GM12878 (cell line): ENCODE results near the gene RGS6. TPM values are rescaled to one million over a fixed set of nuclear protein-coding genes. Genes with fewer than 3 reads are reported as not detected.

Source experiments
- ATF7 ChIP-seq: fragments of 450-650 bp; IDR thresholded peaks from 2 replicates; pipeline ENCODE4 v1.6.1; 2016; ENCODE audit warnings: low read depth, mild to moderate bottlenecking
- CBX5 ChIP-seq: sonication (generic); IDR thresholded peaks from 2 replicates; pipeline ENCODE4 v1.6.1; 2016; ENCODE audit warnings: low read depth, moderate library complexity, mild to moderate bottlenecking, inconsistent platforms
- CUX1 ChIP-seq: IDR thresholded peaks from 2 replicates; pipeline ENCODE4 v1.6.1; 2012; ENCODE audit warnings: improper control_type of control experiment, low read depth, low read length; ENCODE audit not compliant: insufficient replicate concordance
- ETV6 ChIP-seq, 2 experiments: fragments of 450-650 bp in 1 of 2; IDR thresholded peaks in 1 of 2; conservative IDR thresholded peaks in 1 of 2; 2 replicates each; pipeline ENCODE4 v1.6.1; 2014; ENCODE audit warnings: antibody characterized with exemption in 1 of 2, borderline replicate concordance in 1 of 2, low read depth in 1 of 2, mild to moderate bottlenecking in 1 of 2, moderate library complexity in 1 of 2
- HDAC2 ChIP-seq: fragments of 200-600 bp; sonication (generic); IDR thresholded peaks from 2 replicates; pipeline ENCODE4 v1.6.1; 2017
- IKZF1 ChIP-seq: fragments of 450-650 bp; conservative IDR thresholded peaks from 2 replicates; pipeline ENCODE4 v1.6.1; 2017; ENCODE audit warnings: antibody characterized with exemption, mild to moderate bottlenecking
- LARP7 ChIP-seq: fragments of 450-650 bp; IDR thresholded peaks from 2 replicates; pipeline ENCODE4 v1.6.1; 2017; ENCODE audit warnings: mild to moderate bottlenecking
- MXI1 ChIP-seq: fragments of 150-350 bp; IDR thresholded peaks from 2 replicates; pipeline ENCODE4 v1.6.1; 2011; ENCODE audit warnings: low read depth, mild to moderate bottlenecking, inconsistent platforms, low read length, improper control_type of control experiment
- NKRF ChIP-seq: fragments of 450-650 bp; conservative IDR thresholded peaks from 2 replicates; pipeline ENCODE4 v1.6.1; 2017; ENCODE audit warnings: mild to moderate bottlenecking, moderate library complexity
- NR2C1 ChIP-seq: fragments of 450-650 bp; IDR thresholded peaks from 2 replicates; pipeline ENCODE4 v1.6.1; 2017; ENCODE audit warnings: antibody characterized with exemption, mild to moderate bottlenecking, moderate library complexity
- NR2C2 ChIP-seq: IDR thresholded peaks from 2 replicates; pipeline ENCODE4 v1.6.1; 2011; ENCODE audit warnings: borderline replicate concordance, low read depth; ENCODE audit not compliant: control insufficient read depth, insufficient read length
- RCOR1 ChIP-seq: conservative IDR thresholded peaks from 2 replicates; pipeline ENCODE4 v1.6.1; 2012; ENCODE audit warnings: low read depth, low read length, improper control_type of control experiment
- REST ChIP-seq: IDR thresholded peaks from 2 replicates; pipeline ENCODE4 v1.6.1; 2012; ENCODE audit warnings: mild to moderate bottlenecking, low read depth, low read length
- RUNX3 ChIP-seq: IDR thresholded peaks from 2 replicates; pipeline ENCODE4 v1.6.1; 2012; ENCODE audit warnings: low read length, inconsistent platforms
- SUPT20H ChIP-seq: IDR thresholded peaks from 2 replicates; pipeline ENCODE4 v1.6.1; 2011; ENCODE audit warnings: low read depth, mild to moderate bottlenecking, low read length, moderate library complexity, borderline replicate concordance; ENCODE audit not compliant: control insufficient read depth
- TAF1 ChIP-seq: IDR thresholded peaks from 2 replicates; pipeline ENCODE4 v1.6.1; 2011; ENCODE audit warnings: mild to moderate bottlenecking, low read depth, low read length, borderline replicate concordance
- YBX1 ChIP-seq: fragments of 450-650 bp; IDR thresholded peaks from 2 replicates; pipeline ENCODE4 v1.6.1; 2016; ENCODE audit warnings: antibody characterized with exemption
- ZNF217 ChIP-seq: fragments of 450-650 bp; IDR thresholded peaks from 2 replicates; pipeline ENCODE4 v1.6.1; 2017; ENCODE audit warnings: antibody characterized with exemption, mild to moderate bottlenecking
- ZNF24 ChIP-seq: fragments of 450-650 bp; IDR thresholded peaks from 2 replicates; pipeline ENCODE4 v1.6.1; 2017; ENCODE audit warnings: antibody characterized with exemption, mild to moderate bottlenecking
- polyA plus RNA-seq, 11 experiments: library from polyadenylated mRNA; depleted of rRNA in 4 of 11; unstranded in 6 of 11; stranded (reverse) in 5 of 11; fragments of >200 nt; fragmentation: Nextera tagmentation in 4 of 11; fragmentation: Illumina TruSeq in 1 of 11; extraction: Ambion mirVana in 4 of 11; extraction: Trizol in 1 of 11; gene quantifications; 1 replicate in 1 of 11; 2 replicates in 10 of 11; pipeline versions ENCODE4 v1.2.1 to v1.2.3, GENCODE V29; 2011 to 2016; ENCODE audit warnings: inconsistent platforms in 2 of 11, missing spikeins in 2 of 11, low read depth in 1 of 11
- total RNA-seq, 4 experiments: library from RNA; depleted of rRNA in 3 of 4; stranded (reverse); fragments of >200 nt in 3 of 4; fragmentation: Illumina TruSeq in 1 of 4; extraction: Trizol in 1 of 4; gene quantifications; 2 replicates each; pipeline versions ENCODE4 v1.2.1 to v1.2.3, GENCODE V29; 2013 to 2021

Gene RGS6
- total and polyA plus RNA-seq, 10 of the 15 experiments (the other 5 are each of a cell fraction or from before 2014, with no cell fraction given): 3.9 to 18.1 (median 12.4) TPM

DNA sequence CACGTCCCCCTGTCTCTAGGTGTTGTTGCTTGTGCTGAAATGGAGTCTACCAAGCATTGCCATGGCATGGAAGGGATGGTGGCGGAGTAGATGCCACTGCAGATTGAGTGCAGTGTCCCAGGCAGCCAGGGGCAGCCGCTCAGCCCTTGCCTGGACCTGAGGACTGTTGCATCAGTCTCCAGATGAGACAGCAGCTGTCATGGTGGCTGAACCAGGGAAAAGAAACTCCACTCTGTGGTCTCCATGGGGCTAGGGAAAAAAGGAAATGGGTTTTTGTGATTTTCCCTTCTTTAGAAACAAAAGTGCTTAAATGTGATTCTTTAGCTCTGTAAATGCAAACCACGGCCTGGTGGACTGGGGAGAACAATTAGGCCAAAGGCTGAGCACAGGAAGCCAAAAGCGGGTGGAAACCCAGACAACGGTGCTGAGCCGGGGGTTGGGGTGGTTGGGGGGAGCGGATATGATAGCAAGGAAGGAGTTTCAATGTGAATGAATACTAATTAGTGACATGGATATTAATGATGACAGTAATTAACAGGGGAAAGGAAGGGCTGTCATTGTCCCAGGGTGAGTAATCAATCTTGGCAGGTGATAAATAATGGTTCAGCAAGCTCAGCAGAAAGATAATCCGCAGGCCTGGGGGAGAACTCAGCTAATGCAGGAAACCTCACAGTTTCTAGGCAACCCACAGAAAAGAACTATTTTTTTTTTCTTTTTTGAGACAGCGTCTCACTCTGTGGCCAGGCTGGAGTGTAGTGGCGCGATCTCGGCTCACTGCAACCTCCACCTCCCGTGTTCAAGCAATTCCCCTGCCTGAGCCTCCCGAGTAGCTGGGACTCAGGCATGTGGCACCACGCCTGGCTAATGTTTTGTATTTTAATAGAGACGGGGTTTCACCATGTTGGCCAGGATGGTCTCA, 519.1 kb downstream of the RGS6 start (continued):
- peak; percentile 18 for TF ChIP-seq CUX1
- peak; percentile 87 for TF ChIP-seq ATF7
- TF ChIP-seq REST: no peak
- peak; percentile 85 for TF ChIP-seq RUNX3
- TF ChIP-seq HDAC2: no peak
- no peak for TF ChIP-seq NKRF
- no peak for TF ChIP-seq CBX5
- no peak for TF ChIP-seq ZNF217
- TF ChIP-seq TAF1: no peak
- TF ChIP-seq ETV6 (conservative IDR thresholded peaks at IDR 0.05 in 1 of 2, IDR thresholded peaks at IDR 0.05 in 1 of 2; ENCODE audit: borderline replicate concordance in 1 of 2, low read depth in 1 of 2): peak in 1 of 2 experiments; percentile 31; a peak in 1 of 4 replicates
- TF ChIP-seq YBX1: no peak
- TF ChIP-seq LARP7: no peak
- TF ChIP-seq NR2C2: no peak
- no peak for TF ChIP-seq SUPT20H
- peak; percentile 84 for TF ChIP-seq IKZF1
- TF ChIP-seq NR2C1: no peak
- no peak for TF ChIP-seq MXI1
- no peak for TF ChIP-seq RCOR1
- no peak for TF ChIP-seq ZNF24
